Aorta (tissue), 5 donors: ENCODE measurements around the gene THSD4. TPM values are rescaled to one million over a fixed set of nuclear protein-coding genes. Genes with fewer than 3 reads are reported as not detected.

Source experiments
- ATAC-seq: fragments of 200-7000 bp; cut with Tn5 transposase; one replicate; pipeline ENCODE4 v1.9.1; 2022; ENCODE audit warnings: moderate library complexity; ENCODE audit not compliant: low FRiP score
- DNase-seq, 2 donors: peaks; one replicate each; pipeline ENCODE4 v3.0.0-alpha.2; 2020
- H3K27ac ChIP-seq, 2 donors: one replicate each; pipeline ENCODE4 v1.5.1; 2013; ENCODE audit warnings: low read length in 2 of 2, mild to moderate bottlenecking in 2 of 2, moderate library complexity in 2 of 2, control low read depth in 1 of 2, inconsistent platforms in 1 of 2, low read depth in 1 of 2
- H3K27me3 ChIP-seq, 2 donors: one replicate each; pipeline ENCODE4 v1.6.1; 2013; ENCODE audit warnings: control low read depth in 1 of 2, low read length in 1 of 2, mild to moderate bottlenecking in 1 of 2, moderate library complexity in 1 of 2; ENCODE audit not compliant: insufficient read depth in 2 of 2, control insufficient read depth in 1 of 2
- H3K36me3 ChIP-seq, 2 donors: one replicate each; pipeline ENCODE4 v1.6.1; 2013; ENCODE audit warnings: control low read depth in 1 of 2, low read length in 1 of 2, mild to moderate bottlenecking in 1 of 2; ENCODE audit not compliant: insufficient read depth in 2 of 2, control insufficient read depth in 1 of 2
- H3K4me1 ChIP-seq, 2 donors: one replicate each; pipeline ENCODE4 v1.6.1; 2013; ENCODE audit warnings: low read length in 2 of 2, control low read depth in 1 of 2, mild to moderate bottlenecking in 1 of 2, moderate library complexity in 1 of 2; ENCODE audit not compliant: insufficient read depth in 2 of 2, control insufficient read depth in 1 of 2
- H3K4me3 ChIP-seq, 2 donors: one replicate each; pipeline ENCODE4 v1.5.1; 2013; ENCODE audit warnings: low read length in 2 of 2, control low read depth in 1 of 2, mild to moderate bottlenecking in 1 of 2
- H3K9me3 ChIP-seq: one replicate; pipeline ENCODE4 v1.6.1; 2013; ENCODE audit warnings: mild to moderate bottlenecking, low read length; ENCODE audit not compliant: control insufficient read depth
- WGBS, 2 donors: extraction: QIAGEN DNeasy Blood & Tissue Kit; methylation state at CpG; one replicate each; pipeline ENCODE4 v1.1.7; 2013; 5-methylcytosine and 5-hydroxymethylcytosine counted together
- intact Hi-C, 2 donors: fragments of 100-400 bp; cut with DNase I; formaldehyde crosslinking; loops; one replicate each; pipeline versions ENCODE4 v1.14.2 to v1.15.0; 2022
- polyA plus RNA-seq, 2 donors: library from polyadenylated mRNA; stranded (reverse); fragments of 200-250 nt; gene quantifications; one replicate each; pipeline ENCODE4 v1.2.3, GENCODE V29; 2013
- total RNA-seq, 2 donors: library from RNA; stranded (reverse); fragmentation: NEBNext Ultra II Directional; extraction: Animal tissue kit (Norgen Biotek cat#: 25700); gene quantifications; one replicate each; pipeline ENCODE4 v1.2.1, GENCODE V29; 2021
- donor health status: healthy with polysubstance abuse.
- donor health status: Bipolar disorder and iron deficiency.
- donor health status: DM: no; HTN: no; CAD: no.
- donor health status: DM: no; HTN: no; CAD: no.
- donor health status: DM: yes; HTN: yes; CAD: no.

THSD4 gene
- total and polyA plus RNA-seq, 4 donors: 6.3 to 143 (median 30.3) TPM

DNA sequence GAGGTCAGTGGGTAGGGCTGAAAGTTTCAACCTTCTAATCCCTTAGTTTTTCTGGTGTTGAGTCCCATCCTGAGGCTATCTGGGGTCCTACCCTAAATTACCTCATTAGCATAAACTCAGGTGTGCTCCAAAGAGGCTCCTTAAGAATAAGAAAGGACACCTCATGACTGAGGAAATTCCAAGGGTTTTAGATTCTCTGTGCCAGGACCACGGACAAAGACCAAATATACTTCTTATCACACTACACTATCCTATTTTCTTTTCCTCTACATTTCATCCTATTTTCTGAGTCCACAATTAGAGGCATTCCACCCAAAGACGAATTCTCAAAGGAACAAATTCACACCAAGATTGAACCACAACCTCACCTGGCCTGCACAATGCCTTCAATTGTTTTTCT is 9.8 kb upstream of the THSD4 start:
- Histone ChIP-seq H3K9me3 (no peaks in the 10 kb centered on the region), H3K27ac (no peak overlapping the region), H3K36me3 (no peaks in the 10 kb centered on the region), H3K4me1 (no peaks in the 10 kb centered on the region), H3K27me3 (no peaks in the 10 kb centered on the region), H3K4me3 (no peak overlapping the region)
- WGBS, 2 donors: 88% methylated on average over 2 of the region's 2 CpGs
- ATAC-seq: no peak
- no peak for DNase-seq
- intact Hi-C loops: loop anchor here (10.0 kb wide), 2 partner anchors 131 to 699 kb away; no protein-coding TSS in a partner anchor

DNA sequence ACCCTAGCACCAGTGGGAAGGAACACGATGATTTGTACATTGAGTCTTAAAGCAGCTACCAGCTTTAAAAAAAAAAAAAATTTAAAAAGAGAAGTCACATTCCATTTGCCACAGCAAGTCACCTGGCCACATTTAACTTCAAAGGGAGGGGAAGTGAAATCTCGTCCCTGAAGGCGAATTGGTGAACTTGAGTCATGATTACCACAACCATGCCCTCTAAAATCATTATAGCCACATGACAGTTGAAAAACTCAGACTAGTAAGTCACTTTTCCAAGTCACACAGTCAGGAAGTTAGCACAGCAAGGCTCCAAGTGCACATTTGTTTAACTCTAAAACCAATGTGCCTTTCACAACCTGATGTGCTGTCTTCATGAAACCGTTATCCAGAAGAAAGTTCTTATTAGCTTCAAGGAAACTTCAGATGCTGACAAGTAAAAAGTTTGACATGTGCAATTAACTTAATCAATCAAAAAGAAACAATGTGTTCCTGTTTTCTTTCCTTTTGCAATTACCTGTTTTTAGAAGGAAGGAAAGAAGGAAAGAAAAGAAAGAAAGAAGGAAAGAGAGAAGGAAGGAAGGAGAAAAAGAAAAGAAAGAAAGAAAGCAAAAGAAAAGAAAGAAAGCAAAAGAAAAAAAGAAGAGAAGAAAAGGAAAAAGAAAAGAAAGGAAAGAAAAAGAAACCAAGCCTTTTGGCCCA is 8.3 kb upstream of the THSD4 start:
- H3K4me3 ChIP-seq: no peak overlapping the region
- ATAC-seq (no peak), DNase-seq (no peak)
- WGBS, 2 donors: 85 to 87% methylated on average over 4 of the region's 4 CpGs
- no peaks in the 10 kb centered on the region for H3K27me3 ChIP-seq
- no peaks in the 10 kb centered on the region for H3K4me1 ChIP-seq
- intact Hi-C loops: loop anchor here (10.0 kb wide), 2 partner anchors 132 to 698 kb away; no protein-coding TSS in a partner anchor
- H3K27ac ChIP-seq: no peak overlapping the region
- H3K9me3 ChIP-seq: no peaks in the 10 kb centered on the region
- H3K36me3 ChIP-seq: no peaks in the 10 kb centered on the region

DNA sequence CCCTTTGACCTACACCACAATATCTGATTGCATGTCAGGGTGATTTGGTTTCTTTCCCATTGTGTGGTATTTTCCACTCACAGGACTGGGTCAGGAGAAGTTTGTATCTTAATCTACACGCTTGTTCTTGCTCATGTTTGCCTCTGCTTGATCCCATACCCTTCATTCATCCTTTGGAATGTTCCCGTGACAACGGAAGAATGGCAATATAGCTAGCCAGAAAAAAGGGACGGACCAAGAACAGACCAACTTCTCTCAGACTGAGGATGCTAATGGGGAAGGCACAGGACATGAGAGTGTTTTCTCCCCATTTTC is 7.8 kb upstream of the THSD4 start:
- Histone ChIP-seq H3K4me3 (no peak overlapping the region), H3K27ac (no peak overlapping the region), H3K9me3 (no peaks in the 10 kb centered on the region), H3K27me3 (no peaks in the 10 kb centered on the region), H3K4me1 (no peaks in the 10 kb centered on the region), H3K36me3 (no peaks in the 10 kb centered on the region)
- intact Hi-C loops: loop anchor here (10.0 kb wide), 2 partner anchors 133 to 697 kb away; no protein-coding TSS in a partner anchor
- 78 to 91% methylated on average over 4 of the region's 4 CpGs for WGBS, 2 donors
- DNase-seq (no peak), ATAC-seq (no peak)

DNA sequence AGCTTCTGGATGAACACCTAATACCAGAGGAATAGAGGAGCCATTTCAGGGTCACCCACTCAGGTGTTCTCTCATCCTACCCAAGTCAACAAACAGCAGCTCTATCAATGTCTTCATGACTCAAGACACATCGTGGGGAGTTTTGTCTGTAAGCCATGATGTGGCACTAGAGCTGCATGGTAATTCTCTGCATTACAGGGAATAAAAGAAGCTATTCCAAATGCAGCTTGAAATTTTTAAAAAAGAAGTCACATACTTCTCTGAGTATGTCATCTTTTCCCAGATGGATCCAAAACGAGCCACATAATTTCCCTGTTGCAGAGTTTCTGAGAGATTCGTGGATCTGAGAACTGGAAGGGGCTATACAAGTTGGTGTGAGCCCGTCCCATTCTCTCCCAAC is 6.1 kb upstream of the THSD4 start:
- no peak overlapping the region for H3K27ac ChIP-seq
- H3K4me3 ChIP-seq: no peak overlapping the region
- intact Hi-C loops: loop anchor here (1.0 to 10.0 kb wide), 4 partner anchors 134 to 696 kb away; no protein-coding TSS in a partner anchor
- ATAC-seq: peak; percentile 39
- no peaks in the 10 kb centered on the region for H3K9me3 ChIP-seq
- 10 to 16% methylated on average over 4 of the region's 4 CpGs for WGBS, 2 donors
- no peaks in the 10 kb centered on the region for H3K4me1 ChIP-seq
- H3K36me3 ChIP-seq: no peaks in the 10 kb centered on the region
- DNase-seq: no peak
- no peaks in the 10 kb centered on the region for H3K27me3 ChIP-seq

DNA sequence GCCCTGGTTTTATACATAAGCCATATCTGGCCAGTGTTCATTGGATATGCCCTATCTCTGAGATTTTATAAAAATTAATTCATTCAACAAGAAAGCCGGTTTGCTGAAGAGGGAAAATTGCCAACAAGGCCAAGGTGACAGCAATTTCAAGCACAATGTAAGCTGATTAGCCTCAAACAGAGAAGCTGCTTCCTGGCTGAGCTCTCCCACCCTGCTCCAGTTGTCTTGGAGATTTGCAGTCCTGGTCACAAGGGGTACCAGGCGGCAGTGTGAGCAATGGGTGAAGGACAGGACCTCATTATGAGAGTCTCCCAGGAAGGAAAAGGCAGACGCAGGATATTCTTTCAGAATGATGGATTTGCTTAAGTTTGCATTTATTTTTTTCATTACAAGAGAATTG is 5.4 kb upstream of the THSD4 start:
- no peaks in the 10 kb centered on the region for H3K36me3 ChIP-seq
- DNase-seq: no peak
- H3K27ac ChIP-seq: no peak overlapping the region
- intact Hi-C loops: loop anchor here (1.0 to 10.0 kb wide), 5 partner anchors 135 to 695 kb away; no protein-coding TSS in a partner anchor
- 52 to 59% methylated on average over 3 of the region's 3 CpGs for WGBS, 2 donors
- no peak overlapping the region for H3K4me3 ChIP-seq
- no peaks in the 10 kb centered on the region for H3K27me3 ChIP-seq
- H3K4me1 ChIP-seq: no peaks in the 10 kb centered on the region
- H3K9me3 ChIP-seq: no peaks in the 10 kb centered on the region
- no peak for ATAC-seq

DNA sequence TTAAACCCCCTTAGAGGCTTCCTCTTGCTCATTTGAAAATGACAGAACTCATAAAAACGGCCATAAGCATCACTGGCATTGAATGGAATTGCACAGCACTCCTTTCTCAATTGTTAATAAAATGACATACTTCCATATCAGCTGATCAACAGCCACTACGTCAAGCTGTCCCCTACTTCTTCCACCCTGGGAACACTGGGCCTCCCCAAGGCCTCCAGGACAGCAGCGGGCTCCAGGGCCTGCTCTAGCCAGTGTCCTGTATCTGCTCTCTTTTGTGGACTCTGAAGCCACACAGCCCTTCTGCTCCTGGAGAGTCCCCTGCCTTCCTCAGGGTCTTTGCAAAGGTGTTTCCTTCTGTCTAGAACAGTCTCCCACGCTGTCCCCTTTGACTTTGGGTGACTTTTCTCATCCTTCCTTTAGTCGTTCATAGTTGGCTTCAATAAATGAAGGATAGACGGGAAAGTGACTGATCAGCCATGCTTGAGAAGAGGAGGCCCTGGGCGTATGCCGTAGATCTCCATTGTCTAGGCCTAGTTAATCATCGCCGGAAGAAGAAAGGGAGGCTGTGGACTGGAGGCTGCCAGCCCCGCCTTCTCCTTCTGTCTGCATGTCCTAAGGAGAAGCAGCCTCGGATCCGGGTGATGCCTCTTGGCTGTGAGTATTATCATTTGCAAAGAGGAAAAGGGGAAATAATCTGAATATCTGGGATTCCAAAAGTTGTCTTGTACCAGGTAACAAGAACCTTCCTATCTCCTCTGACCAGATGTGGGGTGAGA is 4.7 kb upstream of the THSD4 start:
- WGBS, 2 donors: 94% methylated on average over 13 of the region's 13 CpGs
- peak overlapping the region in 1 of 2 donors; percentile 6 for H3K27ac ChIP-seq
- ATAC-seq (no peak), DNase-seq (no peak)
- intact Hi-C loops: loop anchor here in 1 of 2 donors (10.0 kb wide), 1 partner anchor 224 kb away; no protein-coding TSS in a partner anchor
- H3K4me3 ChIP-seq: no peak overlapping the region
- H3K4me1 ChIP-seq: no peaks in the 10 kb centered on the region
- no peaks in the 10 kb centered on the region for H3K27me3 ChIP-seq
- H3K36me3 ChIP-seq: no peaks in the 10 kb centered on the region
- H3K9me3 ChIP-seq: no peaks in the 10 kb centered on the region

DNA sequence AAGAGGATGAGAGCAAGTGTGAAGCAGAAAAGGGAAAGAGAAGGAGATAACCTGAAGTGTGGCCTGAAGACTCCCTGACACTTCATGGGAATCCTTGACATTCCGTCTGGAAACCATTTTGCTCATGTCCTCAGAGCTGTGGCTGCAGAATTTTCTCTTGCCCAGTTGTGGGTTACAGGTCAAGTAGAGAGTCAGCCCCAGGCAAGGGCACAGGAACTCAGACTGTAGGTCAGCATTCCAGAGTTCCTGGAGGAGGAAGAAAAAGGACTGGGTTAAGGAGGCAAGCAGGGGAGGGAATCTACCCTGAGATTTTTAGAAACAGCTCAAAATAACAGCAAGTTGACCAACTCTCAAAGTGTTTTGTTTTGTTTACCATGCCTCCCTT is 4.1 kb upstream of the THSD4 start:
- peak overlapping the region; percentile 3 to 6 for H3K27ac ChIP-seq
- H3K4me3 ChIP-seq: no peak overlapping the region
- no peak for ATAC-seq
- no peaks in the 10 kb centered on the region for H3K36me3 ChIP-seq
- 82 to 92% methylated on average over 1 of the region's 1 CpG for WGBS, 2 donors
- no peak for DNase-seq
- intact Hi-C loops: loop anchor here in 1 of 2 donors (10.0 kb wide), 1 partner anchor 224 kb away; no protein-coding TSS in a partner anchor
- no peaks in the 10 kb centered on the region for H3K27me3 ChIP-seq
- no peaks in the 10 kb centered on the region for H3K9me3 ChIP-seq
- H3K4me1 ChIP-seq: no peaks in the 10 kb centered on the region

DNA sequence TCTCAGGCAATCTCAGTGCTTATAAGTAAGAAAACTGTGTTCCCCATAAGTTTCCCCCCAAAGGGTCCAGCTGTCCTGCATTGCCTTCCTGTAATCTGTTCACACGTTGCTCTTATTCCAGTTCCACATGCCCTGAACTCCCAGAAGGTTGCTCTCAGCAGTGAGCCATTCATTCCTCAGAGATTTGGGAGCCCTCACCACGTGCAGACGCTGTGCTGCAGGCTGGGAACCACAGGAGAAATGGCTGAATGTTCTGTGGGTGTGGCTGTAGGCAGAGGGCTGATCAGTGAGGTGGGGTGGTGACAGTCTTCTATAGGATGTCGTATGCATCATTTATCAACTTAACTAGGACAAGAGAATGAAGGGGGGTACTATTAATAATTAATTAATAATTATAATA is 3.3 kb upstream of the THSD4 start:
- Histone ChIP-seq H3K9me3 (no peaks in the 10 kb centered on the region), H3K36me3 (no peaks in the 10 kb centered on the region), H3K4me1 (no peaks in the 10 kb centered on the region), H3K27ac (no peak overlapping the region), H3K27me3 (no peaks in the 10 kb centered on the region), H3K4me3 (no peak overlapping the region)
- 25 to 27% methylated on average over 4 of the region's 4 CpGs for WGBS, 2 donors
- intact Hi-C loops: loop anchor here in 1 of 2 donors (10.0 kb wide), 1 partner anchor 223 kb away; no protein-coding TSS in a partner anchor
- DNase-seq (no peak), ATAC-seq (no peak)
